GM23248 (cell line): ENCODE results near the gene TMEM255A.

ENCODE experiments used
- EZH2 ChIP-seq: fragments of 200-600 bp; sonication (generic); IDR thresholded peaks from 2 replicates; pipeline ENCODE4 v1.6.1; 2018; ENCODE audit warnings: antibody characterized with exemption, mild to moderate bottlenecking; ENCODE audit not compliant: insufficient read depth, poor library complexity, severe bottlenecking
- EZH2phosphoT487 ChIP-seq: fragments of 200-600 bp; sonication (generic); IDR thresholded peaks from 2 replicates; pipeline ENCODE4 v1.6.1; 2018; ENCODE audit warnings: antibody characterized with exemption, moderate library complexity, mild to moderate bottlenecking, low read depth; ENCODE audit not compliant: insufficient read depth

DNA sequence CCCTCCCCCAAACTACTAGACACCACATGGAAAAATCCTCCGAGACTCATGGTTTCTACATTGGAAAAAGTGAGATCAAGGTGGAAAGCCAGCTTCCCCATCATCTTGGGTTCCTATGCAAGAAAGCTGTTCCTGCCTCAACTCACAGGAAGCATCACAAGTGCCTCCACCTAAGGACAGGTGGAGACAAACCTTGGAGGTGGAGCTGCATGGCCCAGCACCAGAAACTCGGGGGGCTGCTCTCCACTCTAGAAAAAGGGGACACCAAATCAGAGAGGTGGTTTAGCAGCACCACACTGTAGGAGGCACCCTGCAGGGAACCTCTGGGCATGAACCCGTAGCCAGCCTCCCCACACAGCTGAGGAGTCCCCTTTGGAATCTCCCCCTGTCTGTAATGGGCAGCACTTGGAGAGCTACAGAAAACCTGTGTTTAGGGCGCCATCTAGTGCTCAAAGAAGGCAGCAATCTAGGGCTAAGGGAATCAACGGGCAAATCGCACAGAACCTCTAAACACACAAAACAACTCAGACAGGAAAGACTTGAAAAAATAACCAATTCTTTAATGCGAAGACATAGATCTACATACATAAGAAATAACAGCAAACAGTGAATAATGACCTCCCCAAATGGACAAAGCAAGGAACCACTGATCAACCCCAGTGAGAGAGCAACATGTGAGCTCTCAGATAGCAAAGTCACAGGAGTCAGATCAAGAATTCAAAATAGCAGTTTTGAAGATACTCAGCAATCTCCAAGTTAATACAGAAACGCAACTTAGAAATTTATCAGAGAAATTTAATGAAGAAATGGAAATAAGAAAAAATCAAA lies 97.6 kb downstream of the TMEM255A start:
- no peak for TF ChIP-seq EZH2phosphoT487
- no peak for TF ChIP-seq EZH2
